ENCODE data around the gene AKAP8. TPM values are rescaled to one million over a fixed set of nuclear protein-coding genes. Genes with fewer than 3 reads are reported as not detected.

The AKAP8 gene
- total RNA-seq, 1 experiment from 2014 or later: 11.9 TPM

- in situ Hi-C loops (cut with HindIII; ENCODE audit: low pct_unique_long_range_greater_than_20kb, low sequenced_read_pairs): no loop called here
- DNase-seq (ENCODE audit: low read depth, low spot score): no peak
Observed at GRCh38 chr19:15323496-15324235, 55.9 kb downstream of the AKAP8 start.

DNA sequence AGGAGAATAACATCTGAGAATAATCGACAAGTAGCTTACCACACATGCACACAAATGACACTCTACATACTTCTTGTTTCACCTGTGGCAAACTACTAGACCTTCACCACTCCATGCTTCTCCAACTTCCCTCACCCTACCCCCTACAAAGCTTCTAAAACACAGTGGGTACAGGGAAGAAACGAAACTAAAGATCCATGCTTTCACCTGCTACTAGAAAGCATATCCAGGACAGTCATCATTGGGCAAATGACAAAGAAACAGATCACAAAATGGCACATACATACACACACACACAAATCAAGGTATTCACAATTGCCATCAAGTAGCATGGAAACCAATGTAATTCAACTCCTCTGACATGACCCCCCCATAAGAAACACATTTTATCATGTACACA is 57.8 kb downstream of the AKAP8 start:
- DNase-seq (ENCODE audit: low read depth, low spot score): no peak
- in situ Hi-C loops (cut with HindIII; ENCODE audit: low pct_unique_long_range_greater_than_20kb, low sequenced_read_pairs): no loop called here

DNA sequence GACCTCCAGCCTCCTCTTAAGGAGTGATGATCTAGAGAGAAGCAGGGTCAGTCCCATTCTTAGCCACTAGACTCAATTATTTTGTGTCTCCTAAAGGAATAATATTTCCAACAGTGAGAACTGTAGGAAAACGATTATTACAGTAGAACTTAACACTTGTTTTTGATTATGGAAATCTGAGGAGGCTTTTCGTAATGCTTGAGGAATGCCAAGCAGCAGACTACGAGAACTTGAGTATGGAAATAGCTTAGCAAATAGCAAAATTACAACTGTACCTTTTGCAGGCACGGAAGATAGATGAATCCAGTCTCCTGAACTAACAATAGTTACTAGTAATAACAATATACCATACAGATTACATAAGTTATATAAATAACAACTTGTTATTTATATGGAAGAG is 59.5 kb downstream of the AKAP8 start:
- DNase-seq (ENCODE audit: low read depth, low spot score): no peak
- in situ Hi-C loops (cut with HindIII; ENCODE audit: low pct_unique_long_range_greater_than_20kb, low sequenced_read_pairs): no loop called here

GRCh38 chr19:15318241-15318691 is 61.3 kb downstream of the AKAP8 start:
- in situ Hi-C loops (cut with HindIII; ENCODE audit: low pct_unique_long_range_greater_than_20kb, low sequenced_read_pairs): no loop called here
- DNase-seq (ENCODE audit: low read depth, low spot score): no peak

DNA sequence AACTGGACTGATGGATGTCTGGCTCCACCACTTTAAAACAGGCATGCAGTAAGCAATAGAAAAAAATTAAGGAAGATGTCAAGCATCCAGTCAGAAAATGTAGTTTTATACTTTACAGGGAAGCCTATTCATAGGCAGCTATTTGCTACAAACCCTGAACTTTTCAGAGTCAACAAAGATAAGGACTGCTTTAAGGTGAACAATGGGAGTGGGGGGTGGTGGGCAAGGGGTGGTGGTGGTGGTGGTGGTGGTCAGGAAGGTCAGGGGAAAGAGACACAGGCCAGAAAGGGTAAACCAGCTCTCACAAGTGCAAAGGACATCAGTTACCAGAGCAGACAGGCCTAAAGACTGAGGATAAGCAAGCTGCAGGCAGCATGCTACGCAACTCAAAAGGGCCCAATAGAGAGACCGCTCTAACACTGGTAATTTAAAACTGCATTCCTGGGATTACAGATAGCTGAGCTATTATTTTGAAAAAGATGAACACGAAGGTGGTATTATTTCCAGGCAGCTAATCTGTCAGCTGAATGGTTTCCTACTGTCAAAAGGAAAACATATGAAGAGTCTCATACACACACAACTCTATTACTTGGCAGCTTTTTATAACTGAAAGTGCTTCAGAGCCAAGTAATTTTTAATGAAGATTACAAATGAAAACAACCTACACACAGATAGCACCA is 62.1 kb downstream of the AKAP8 start:
- in situ Hi-C loops (cut with HindIII; ENCODE audit: low pct_unique_long_range_greater_than_20kb, low sequenced_read_pairs): no loop called here
- DNase-seq (ENCODE audit: low read depth, low spot score): no peak

- in situ Hi-C loops (cut with HindIII; ENCODE audit: low pct_unique_long_range_greater_than_20kb, low sequenced_read_pairs): no loop called here
Observed at GRCh38 chr19:15316498-15316897, 63.1 kb downstream of the AKAP8 start.

DNA sequence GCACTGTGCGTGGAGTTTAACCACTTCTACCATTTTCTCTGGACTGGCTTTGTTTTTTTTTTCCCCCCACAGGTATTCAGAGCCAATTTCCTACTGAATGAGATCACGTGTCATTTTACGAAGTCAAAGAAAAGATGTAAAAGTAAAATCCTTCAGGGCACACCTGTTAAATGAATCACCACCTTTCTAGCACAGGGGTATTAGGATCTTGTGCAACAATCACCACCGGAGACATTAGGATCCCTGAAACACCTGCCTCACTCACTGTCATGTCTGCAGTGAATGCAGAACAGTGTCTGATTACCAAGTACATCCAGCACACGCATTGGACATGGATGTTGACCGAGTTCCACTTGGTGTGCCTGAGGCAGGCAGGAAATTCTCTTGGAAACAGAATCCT is 64.5 kb downstream of the AKAP8 start:
- in situ Hi-C loops (cut with HindIII; ENCODE audit: low pct_unique_long_range_greater_than_20kb, low sequenced_read_pairs): no loop called here
- DNase-seq (ENCODE audit: low read depth, low spot score): no peak

More at GRCh38 chr19:15316498-15316897, 63.1 kb downstream of the AKAP8 start:
- no peak for DNase-seq (ENCODE audit: low read depth, low spot score)

DNA sequence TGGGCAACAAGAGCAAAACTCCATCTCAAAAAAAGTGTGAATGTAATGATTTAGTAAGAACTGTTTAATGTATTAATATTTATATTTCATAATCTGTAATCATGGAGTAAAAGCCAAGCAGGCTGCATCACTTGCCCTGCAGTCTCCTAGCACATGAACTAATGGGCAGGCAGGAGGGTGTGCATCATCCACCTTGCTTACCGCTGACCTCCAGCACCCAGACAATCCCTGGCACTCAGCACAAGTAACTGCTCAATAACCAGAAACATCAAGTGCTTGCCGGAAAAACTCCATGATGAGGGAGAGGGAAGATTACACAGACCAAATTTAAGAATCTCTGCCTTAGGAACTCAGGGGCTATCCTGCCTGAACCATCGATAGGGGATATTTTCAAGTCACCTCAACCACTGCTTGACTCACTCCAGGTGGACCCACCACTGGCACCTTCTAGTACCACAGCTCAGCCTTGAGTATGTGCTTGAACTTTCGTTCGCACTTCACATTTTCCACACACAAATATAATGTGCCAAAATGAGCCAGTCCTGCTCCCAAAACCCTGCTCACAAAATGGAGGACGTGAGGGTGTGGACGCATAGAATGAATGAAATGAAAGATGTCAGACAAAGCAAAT is 65.8 kb downstream of the AKAP8 start:
- in situ Hi-C loops (cut with HindIII; ENCODE audit: low pct_unique_long_range_greater_than_20kb, low sequenced_read_pairs): no loop called here

DNA sequence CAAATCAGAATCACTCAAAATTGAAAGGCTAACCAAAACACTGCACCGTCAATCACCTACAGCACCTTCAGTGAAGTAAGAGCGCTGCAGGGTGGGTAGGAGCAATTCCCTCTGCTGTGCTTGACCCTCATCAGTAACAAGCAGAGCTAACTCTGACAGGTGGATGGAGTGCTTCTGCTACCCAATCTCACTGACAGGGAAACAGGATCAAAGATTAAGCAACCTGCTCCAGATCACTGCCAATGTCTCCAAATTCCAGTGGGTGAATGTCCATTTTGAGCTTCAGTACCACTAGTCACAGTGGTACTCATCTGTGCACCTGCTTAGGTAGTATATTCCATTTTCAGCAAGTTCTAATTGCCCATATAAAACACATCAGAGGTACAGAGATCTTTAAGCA is 72.4 kb downstream of the AKAP8 start:
- no peak for DNase-seq (ENCODE audit: low read depth, low spot score)
- in situ Hi-C loops (cut with HindIII; ENCODE audit: low pct_unique_long_range_greater_than_20kb, low sequenced_read_pairs): no loop called here

More for the DNA sequence above, 65.8 kb downstream of the AKAP8 start:
- DNase-seq (ENCODE audit: low read depth, low spot score): no peak

DNA sequence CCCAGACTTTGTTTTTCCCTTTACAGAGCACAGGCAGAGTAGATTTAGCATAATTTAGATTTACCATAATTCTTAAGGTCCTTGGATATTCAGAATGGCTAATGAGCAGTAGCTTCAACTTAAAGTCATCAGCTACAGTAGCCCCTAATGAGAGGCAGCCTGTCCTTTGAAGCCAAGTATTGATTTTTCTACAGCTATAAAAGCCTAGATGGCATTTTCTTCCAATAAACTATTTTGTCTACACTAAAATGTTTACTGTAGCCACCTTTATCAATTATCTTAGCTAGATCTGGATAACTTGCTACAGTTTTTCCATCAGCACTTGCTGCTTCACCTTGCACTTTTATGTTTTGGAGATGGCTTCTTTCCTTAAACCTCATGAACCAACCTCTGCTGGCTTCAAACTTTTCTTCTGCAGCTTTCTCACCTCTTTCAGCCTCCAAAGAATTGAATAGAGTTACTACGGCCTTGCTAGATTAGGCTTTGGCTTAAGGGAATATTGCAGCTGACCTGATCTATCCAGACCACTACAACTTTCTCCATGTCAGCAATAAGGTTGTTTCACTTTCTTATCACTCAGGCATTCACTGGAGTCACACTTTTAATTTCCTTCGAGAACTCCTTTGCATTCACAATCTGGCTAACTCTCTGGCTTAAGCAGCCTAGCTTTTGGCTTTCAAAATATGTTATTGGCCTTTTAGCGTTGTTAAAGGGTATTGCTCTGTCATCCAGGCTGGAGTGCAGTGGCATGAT is 73.8 kb downstream of the AKAP8 start:
- in situ Hi-C loops (cut with HindIII; ENCODE audit: low pct_unique_long_range_greater_than_20kb, low sequenced_read_pairs): no loop called here

GRCh38 chr19:15304140-15304705 is 75.4 kb downstream of the AKAP8 start:
- in situ Hi-C loops (cut with HindIII; ENCODE audit: low pct_unique_long_range_greater_than_20kb, low sequenced_read_pairs): no loop called here
- no peak for DNase-seq (ENCODE audit: low read depth, low spot score)

More for the DNA sequence above, 73.8 kb downstream of the AKAP8 start:
- no peak for DNase-seq (ENCODE audit: low read depth, low spot score)

Small RNAs within 50 kb of the gene (small RNA-seq; reads per million reads assigned to genes)
- gene AC005776.1: 0 reads per million in 2 experiments

Other genes starting within 250 kb of the AKAP8 start
- 1.4 and 1.9 TPM in 2 replicates for gene NOTCH3, start 178.8 kb downstream of the AKAP8 start, total RNA-seq (2014; rRNA removed; shearing (Covaris generic))
- not detected in 2 replicates for gene EPHX3, start 147.3 kb downstream of the AKAP8 start, total RNA-seq (2014; rRNA removed; shearing (Covaris generic))
- gene BRD4, start 47.2 kb downstream of the AKAP8 start, total RNA-seq (2014; rRNA removed; shearing (Covaris generic)): 16.2 and 22.6 TPM in 2 replicates
- gene AKAP8L, start 39.2 kb upstream of the AKAP8 start, total RNA-seq (2014; rRNA removed; shearing (Covaris generic)): 41.1 and 41.9 TPM in 2 replicates
- gene WIZ, start 70.2 kb upstream of the AKAP8 start, total RNA-seq (2014; rRNA removed; shearing (Covaris generic)): 3.4 and 3.6 TPM in 2 replicates
- not detected in 2 replicates for gene RASAL3, start 84.8 kb upstream of the AKAP8 start, total RNA-seq (2014; rRNA removed; shearing (Covaris generic))
- gene PGLYRP2, start 99.7 kb upstream of the AKAP8 start, total RNA-seq (2014; rRNA removed; shearing (Covaris generic)): not detected in 2 replicates
- gene CYP4F22, start 128.7 kb upstream of the AKAP8 start, total RNA-seq (2014; rRNA removed; shearing (Covaris generic)): not detected in 2 replicates
- not detected in 2 replicates for gene CYP4F8, start 235.4 kb upstream of the AKAP8 start, total RNA-seq (2014; rRNA removed; shearing (Covaris generic))

Data from SK-MEL-5 (cell line).